ENCODE measurements around the gene TBC1D2B.

DNA sequence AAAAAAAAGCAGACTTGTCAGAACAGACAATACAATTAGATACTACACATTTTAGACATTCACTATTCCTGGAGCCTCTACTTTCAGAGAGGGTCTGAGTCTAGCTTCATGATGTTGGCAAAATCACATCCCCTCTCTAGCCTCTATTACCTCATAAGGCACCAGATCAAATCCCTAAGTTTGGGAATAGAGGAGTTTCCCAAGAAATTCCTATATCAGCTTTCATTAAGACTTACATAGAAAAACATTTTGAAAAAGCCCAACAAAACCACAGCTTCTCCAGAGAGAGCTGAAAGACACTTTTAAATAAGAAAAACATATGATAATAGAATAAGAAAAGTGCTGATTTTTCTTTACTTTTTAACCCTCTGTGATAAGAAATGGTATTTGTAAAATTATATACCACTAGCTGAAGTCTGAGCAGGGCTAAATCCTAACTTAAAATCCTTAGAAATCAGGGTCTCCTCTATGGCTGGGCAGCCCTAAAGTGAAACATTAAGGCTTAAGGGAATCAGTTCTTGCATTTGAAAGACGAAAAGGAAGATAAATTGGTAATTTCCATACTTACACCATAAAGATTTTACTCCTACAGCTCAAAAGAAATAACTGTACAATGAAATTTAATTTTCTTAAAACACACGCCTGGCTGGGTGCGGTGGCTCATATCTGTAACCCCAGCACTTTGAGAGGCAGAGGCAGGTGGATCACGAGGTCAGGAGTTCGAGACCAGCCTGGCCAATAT, 4.3 kb downstream of the TBC1D2B start:
- no peak for TF ChIP-seq POLR2AphosphoS5 (IDR thresholded peaks at IDR 0.05; ENCODE audit: low read depth, low read length)
- no peak for TF ChIP-seq REST (IDR thresholded peaks at IDR 0.05; ENCODE audit: insufficient read depth in 1 of 2, low read depth in 2 of 2, low read length in 2 of 2)
